Stimulated activated CD8-positive, alpha-beta memory T cell treated with anti-CD3 and anti-CD28 coated beads, Interleukin-15, amount 100 ng/mL, for 48 hours (primary cell): ENCODE measurements around the gene RUVBL2.

Experiments used
- DNase-seq, 2 donors: peaks; one replicate each; pipeline ENCODE4 v3.0.0-alpha.2; 2020; ENCODE audit warnings: low read depth in 2 of 2

RUVBL2 gene

DNA sequence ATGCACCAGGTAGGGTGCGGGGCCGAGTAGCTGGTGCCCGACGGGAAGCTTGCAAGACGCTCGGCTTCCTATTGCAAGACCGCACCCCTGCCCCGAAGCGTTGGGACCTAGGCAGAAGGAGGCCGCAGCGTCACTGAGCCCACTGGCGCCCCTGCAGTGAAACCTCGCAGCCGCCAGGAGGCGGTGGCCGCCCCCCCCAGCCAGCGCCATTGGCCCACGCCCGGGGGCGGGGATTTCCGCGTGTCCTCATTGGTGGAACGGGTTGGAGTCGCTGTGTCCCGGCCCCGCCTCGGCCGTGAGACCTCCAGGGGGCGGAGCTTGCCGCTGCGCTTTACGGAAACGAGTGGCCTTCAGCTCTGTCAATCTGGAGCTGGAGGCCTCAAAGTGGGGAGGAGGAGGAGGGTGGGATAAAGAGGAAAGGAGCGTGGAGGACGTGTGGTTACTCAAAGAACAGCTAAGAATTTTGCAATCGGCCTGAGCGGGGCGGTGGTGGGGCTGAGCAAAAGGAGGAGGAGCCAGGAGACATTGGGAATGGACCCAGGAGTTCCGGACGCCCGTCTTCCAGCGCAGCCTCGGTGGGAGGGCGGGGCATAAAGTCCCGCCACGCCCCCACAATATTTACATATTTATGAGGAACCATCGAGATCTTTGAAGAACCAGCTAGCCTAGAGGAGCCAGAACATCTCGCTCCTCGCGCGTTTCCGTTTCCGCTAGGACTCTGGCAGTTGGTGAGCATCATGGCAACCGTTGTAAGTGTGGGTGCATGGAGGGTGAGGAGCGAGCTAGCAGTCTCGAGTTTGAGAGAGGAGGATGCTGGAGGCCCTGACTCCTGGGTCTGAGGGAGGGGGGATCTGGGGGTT is at the start of gene RUVBL2, which contains the start of gene GYS1:
RUVBL2 (plus strand) TSS at position 713 of the 860 bp plus-strand sequence; CDS start at position 738, 25 bp downstream.
GYS1 (minus strand) TSS at position 135 of the 860 bp plus-strand sequence. CDS start 197 bp downstream, outside the sequence.
- peak; percentile 99 for DNase-seq

DNA sequence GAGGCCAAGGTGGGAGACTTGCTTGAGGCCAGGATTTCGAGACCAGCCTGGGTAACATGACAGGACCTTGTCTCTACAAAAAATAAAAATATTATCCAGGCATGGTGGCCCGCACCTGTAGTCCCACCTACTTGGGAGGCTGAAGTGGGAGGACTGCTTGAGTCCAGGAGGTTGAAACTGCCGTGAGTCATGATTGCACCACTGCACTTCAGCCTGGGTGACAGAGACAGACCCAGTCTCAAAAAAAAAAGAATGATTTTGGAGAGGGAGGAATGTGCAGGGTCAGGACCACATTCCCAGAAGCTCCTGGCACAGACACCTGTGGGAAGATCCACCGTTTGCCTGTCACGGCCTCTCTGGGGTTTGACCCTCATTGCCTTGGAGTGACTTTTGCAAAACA is 48.3 kb upstream of the RUVBL2 start:
- DNase-seq: no peak

DNA sequence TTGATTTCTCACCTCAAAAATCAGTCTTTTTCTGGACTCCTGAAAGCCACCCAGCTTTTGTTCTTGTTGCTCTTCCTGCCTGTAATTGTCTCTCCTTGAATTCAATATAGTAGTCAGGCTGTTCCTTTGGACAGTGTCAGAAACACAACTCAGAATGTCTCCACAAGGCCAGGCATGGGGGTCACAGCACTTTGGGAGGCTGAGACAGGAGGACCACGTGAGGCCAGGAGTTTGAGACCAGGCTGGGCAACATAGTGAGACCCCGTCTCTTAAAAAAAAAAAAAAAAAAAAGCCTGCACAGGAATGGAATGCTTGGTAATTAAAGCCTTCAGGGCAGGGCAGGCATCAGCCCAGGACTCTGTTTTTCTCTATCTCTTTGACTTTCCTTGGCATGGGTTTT is 47.9 kb upstream of the RUVBL2 start:
- no peak for DNase-seq

DNA sequence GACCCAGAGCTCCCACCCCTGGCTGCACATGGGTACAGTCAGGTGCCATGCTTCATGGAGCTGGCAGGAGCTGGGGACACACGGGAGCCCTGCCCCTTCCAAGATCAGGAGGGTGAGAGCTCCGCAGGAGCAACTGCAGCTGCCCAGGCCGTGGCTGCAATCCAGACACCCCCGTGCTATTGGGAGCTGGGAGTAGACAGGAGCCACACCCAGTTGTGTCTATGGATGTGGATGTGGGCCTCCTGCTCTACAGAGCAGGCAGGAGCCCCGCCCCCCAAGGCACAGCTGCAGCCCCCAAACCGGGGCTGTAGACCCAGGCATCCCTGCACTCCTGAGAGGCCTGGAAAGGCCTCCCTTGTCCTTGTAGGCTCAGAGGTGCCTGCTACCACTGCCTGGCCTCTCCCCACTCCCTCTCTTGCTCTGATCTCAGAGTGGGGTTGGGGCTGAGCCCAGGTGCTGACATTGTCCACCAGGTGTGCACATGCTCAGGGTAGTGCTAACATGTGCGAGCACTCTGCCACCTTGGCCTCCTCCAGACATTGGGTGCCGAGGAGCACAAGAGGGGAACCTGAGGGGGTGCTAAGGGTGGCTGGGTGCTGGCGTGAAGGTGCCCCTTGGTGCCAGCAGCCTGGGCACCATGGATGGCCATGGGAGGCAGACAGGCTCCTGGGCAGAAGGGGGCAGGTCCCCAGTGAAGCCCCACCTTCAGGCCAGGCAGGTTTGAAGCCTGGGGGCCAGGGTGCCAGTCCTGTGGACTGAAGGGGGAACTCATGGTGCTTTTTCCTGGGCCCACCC is 47.0 kb upstream of the RUVBL2 start:
- DNase-seq: no peak

DNA sequence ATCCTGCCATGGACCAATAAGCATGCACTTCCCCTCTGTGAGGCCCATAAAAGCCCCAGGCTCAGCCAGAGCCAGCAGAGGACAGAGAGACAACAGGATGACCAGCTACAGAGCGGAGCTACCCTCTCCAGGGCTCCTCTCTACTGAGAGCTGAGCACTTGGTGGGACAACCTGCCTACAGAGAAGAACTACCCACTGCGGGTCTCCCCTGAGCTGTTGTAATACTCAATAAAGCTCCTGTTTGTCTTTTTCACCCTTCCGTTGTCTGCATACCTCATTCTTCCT is 46.5 kb upstream of the RUVBL2 start:
- DNase-seq: no peak

DNA sequence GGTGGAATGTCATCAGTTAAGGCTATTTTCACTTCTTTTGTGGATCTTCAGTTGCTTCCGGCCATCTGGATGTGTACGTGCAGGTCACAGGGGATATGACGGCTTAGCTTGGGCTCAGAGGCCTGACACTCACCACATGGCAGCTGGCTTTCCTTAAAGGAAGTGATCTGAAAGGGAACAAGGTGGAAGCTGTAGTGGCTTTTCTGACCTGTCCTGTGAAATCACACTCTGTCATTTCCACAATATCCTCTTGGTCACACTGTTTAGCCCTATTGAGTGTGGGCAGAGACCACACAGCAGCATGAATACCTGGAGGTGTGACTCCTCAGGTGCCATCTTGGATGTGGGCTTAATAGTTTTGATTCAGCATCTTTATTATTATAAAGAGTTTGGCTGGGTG is 43.5 kb upstream of the RUVBL2 start:
- DNase-seq: no peak

DNA sequence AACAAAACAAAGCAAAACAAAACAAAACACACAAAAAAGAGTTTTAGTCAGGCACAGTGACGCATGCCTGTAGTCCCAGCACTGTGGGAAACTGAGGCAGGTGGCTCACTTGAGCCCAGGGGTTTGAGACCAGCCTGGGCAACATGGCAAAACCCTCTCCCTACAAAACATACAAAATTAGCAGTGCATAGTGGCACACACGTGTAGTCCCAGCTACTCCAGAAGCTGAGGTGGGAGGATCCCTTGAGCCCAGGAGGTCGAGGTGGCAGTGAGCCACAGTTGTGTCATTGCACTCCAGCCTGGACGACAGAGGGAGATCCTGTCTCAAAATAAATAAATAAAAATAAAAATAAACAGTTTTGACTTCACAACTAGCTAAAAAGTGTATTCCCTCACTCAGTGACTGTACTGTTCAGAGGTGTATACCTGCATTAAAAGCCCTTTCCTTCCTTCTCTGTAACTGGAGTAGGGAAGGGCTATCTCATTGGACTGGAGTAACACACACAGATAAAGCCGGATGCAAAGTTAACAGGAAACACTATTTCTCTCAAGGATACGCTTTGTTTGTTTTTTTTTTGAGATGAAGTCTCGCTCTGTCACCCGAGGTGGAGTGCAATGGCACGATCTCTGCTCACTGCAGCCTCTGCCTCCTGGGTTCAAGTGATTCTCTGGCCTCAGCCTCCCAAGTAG is 42.7 kb upstream of the RUVBL2 start:
- no peak for DNase-seq

DNA sequence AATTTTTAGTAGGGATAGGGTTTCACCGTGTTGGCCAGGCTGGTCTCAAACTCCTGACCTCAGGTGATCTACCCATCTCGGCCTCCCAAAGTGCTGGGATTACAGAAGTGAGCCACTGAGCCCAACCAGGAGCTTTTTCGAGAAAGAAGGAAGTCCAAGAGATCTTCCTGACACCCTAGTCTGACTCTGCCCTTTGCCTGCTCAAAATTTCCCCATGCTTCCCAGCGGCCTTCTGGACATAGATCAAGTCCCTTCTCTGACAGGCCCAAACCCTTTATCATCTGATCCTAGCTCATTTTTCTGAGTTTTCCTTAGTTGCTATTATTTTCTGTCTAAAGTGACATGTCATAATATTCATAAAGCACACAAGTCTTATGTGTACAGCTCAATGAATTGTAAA is 40.5 kb upstream of the RUVBL2 start:
- no peak for DNase-seq

DNA sequence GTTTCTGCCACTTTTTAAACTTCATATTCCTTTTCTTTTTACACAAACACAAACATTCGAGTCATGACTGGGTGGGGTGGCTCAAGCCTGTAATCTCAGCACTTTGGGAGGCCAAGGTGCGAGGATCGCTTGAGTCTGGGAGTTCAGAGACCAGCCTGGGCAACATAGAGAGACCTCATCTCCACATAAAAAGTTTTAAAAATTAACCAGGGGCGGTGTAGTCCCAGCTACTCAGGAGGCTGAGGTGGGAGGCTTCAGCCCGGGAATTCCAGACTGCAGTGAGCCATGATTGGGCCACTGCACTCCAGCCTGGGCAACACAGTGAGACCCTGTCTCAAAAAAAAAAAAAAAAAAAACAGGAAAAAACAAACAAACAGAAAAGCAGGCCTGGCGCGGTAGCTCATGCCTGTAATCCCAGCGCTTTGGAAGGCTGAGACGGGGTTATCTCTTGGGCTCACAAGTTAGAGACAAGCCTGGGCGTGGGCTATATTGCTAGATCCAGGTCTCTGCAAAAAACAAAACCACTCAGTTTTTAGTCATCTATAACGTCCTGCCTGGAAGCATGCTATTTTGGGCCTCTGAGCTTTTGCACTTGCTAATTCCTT is 39.6 kb upstream of the RUVBL2 start:
- DNase-seq: no peak

DNA sequence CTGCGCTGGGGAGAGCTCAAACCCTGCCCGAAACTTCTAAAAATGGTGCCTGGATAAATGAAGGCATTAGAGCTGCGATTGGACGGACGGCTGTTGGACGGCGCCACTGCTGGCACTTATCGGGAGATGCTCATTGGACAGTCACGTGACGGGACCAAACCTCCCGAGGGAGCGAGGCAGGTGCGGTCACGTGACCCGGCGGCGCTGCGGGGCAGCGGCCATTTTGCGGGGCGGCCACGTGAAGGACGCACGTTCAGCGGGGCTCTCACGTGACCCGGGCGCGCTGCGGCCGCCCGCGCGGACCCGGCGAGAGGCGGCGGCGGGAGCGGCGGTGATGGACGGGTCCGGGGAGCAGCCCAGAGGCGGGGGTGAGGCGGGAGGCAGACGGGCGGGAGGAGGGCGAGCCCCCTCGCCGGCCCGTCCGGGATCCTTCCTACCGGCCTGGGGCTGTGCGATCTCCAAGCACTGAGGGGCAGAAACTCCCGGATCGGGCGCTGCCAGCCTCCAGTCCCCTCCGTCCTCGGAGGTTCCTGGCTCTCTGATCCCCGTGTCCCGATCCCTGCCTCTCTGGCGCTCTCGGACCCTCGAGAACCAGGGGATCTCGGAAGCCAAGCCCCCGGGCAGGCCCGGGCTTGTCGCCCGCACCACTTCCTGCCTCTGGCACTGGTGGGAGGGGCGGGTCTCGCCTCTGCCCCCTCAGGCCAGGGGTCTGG is 38.9 kb upstream of the RUVBL2 start, which contains the start of gene BAX:
BAX (plus strand) TSS at position 281 of the 713 bp plus-strand sequence; CDS start at position 335, 54 bp downstream.
- peak; percentile 95 to 97 for DNase-seq

DNA sequence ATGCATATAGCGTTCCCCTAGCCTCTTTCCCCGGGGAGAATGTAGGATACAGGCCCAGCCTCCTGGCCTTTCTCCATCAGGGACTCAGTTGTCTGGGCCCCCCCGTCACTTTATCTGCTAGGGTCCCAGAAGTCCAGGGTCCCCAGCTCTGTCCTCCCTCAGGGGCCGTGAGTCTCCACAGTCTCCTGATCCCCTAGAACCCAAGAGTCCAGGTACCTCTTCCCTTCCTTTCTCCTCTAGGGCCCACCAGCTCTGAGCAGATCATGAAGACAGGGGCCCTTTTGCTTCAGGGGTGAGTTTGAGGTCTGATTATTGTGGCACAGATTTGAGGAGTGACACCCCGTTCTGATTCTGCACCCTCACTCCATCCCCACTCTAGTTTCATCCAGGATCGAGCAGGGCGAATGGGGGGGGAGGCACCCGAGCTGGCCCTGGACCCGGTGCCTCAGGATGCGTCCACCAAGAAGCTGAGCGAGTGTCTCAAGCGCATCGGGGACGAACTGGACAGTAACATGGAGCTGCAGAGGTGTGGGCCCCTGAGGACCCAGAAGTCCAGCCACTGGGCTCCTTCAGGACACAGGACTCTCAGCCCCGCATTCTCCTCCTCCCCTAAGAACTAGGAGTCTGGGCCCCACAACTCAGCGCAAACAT is 38.3 kb upstream of the RUVBL2 start:
- no peak for DNase-seq

DNA sequence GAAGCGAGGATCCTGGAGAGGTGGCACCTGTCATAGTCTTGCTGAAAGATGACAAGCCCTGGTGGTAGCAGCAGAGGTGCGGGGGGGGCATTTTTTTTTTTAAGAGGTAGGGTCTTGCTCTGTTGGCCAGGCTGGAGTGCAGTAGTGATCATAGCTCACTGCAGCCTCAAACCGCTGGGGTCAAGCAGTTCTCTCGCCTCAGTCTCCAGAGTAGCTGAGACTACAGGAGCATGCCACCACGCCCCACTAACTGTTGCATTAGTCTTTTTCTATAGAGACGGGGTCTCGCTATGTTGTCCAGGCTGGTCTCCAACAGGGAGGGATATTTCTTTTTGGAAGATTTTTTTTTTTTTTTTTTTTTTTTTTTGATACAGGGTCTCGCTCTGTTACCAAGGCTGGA is 35.7 kb upstream of the RUVBL2 start:
- no peak for DNase-seq

DNA sequence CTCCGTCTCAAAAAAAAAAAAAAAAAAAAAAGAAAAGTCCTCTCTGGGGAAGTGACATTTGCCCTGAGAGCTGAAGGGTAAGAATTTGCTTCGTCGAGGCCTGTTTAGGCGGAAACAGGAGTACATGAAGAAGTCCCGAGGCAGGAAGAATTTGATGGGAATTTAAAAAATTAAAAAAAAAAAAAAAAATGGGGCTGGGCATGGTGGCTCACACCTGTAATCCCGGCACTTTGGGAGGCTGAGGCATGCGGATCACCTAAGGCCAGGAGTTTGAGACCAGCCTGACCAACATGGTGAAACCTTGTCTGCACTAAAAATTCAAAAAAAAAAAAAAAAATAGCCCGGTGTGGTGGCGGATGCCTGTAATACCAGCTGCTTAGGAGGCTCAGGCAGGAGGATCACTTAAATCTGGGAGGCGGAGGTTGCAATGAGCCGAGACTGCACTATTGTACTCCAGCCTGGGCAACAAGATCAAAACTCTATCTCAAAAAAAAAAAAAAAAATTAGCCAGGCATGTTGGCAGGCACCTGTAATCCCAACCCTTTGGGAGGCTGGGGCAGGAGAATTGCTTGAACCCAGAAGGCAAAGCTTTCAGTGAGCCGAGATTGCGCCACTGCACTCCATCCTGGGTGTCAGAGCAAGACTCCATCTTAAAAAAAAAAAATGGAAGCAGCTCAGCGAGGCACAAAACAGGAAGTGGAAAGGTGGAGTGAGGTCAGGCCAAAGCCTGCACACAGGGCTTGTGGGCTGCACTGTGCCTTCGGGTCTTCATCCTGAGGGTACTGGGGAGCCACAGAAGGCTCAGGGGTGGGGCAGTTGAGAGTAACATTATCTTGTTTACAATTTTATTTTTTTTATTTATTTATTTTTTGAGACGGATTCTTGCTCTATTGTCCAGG is 34.1 kb upstream of the RUVBL2 start:
- DNase-seq: no peak

DNA sequence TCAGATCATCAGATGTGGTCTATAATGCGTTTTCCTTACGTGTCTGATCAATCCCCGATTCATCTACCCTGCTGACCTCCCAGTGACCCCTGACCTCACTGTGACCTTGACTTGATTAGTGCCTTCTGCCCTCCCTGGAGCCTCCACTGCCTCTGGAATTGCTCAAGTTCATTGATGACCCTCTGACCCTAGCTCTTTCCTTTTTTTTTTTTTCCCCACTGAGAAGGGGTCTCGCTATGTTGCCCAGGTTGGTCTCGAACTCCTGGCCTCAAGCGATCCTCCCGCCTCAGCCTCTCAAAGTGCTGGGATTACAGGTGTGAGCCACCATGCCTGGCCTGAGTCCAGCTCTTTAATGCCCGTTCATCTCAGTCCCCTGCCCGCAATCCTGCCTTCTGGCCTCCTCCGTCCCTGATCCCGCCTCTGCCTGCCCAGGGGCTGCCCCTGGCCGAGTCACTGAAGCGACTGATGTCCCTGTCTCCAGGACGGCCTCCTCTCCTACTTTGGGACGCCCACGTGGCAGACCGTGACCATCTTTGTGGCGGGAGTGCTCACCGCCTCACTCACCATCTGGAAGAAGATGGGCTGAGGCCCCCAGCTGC is 32.5 kb upstream of the RUVBL2 start:
- DNase-seq: no peak

DNA sequence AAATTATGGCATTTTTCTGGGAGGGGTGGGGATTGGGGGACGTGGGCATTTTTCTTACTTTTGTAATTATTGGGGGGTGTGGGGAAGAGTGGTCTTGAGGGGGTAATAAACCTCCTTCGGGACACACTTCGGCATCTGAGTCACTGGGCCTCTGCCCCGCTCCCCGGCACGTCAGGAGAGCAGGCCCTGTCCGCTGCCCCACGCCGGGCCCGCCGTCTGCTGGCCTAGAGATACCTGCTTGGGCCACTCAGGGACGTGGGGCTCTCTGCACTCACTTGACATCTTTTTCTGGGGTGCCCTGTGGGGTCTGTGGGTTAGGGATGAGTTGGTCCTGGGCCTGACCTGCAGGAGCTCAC is 32.0 kb upstream of the RUVBL2 start:
- no peak for DNase-seq

DNA sequence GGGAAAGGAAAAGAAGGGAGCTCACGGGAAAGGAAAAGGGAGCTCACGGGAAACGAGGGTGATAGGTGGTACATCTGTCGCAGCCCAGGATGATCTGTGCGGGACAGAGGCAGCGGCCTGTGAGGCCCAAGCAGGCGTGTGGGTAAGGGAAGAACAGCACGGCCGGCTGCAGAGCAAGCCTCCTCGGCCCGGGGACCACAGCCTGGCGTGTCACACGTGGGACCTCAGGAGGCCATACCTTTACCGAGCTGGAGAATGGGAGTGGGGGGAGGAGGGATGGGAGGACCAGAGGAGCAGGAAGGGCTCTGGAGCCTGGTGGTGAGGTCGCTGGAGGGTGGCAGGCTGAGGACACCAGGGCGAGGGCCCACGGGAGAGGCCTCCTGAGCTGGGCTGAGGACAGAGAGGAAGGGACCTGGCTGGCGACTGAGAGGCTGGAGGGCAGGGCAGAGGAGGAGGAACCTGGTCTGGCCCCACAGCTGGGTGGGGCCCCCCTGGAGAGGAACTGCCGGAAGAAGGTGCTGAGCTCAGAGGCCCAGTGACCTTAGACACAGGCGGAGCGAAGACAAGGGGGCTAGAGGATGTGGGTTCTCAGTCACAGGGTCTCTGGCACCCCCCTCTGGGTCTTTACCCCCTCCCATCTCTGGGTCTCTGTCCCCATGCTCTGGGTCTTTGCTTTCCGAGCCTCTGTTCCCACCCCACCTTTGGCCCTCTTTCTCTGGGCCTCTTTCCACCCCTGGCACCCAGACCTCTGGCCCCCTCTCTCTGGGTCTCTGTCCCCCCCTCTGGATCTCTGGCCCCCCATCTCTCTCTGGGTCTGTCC is 31.4 kb upstream of the RUVBL2 start:
- peak in 1 of 2 donors; percentile 48 for DNase-seq

DNA sequence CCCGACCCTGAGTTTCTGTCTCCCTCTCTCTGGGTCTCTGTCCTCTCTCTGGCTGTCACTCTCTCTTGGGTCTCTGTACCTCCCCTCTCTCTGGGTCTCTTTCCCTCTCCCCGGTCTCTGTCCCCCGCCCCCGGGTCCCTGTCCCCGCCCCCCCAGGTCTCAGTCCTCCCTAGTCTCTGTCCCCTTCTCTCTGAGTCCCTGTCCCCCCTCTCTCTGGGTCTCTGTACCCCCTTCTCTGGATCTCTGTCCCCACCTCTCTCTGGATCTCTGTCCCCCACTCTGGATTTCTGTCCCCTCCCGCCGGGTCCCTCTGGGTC is 30.9 kb upstream of the RUVBL2 start:
- no peak for DNase-seq

DNA sequence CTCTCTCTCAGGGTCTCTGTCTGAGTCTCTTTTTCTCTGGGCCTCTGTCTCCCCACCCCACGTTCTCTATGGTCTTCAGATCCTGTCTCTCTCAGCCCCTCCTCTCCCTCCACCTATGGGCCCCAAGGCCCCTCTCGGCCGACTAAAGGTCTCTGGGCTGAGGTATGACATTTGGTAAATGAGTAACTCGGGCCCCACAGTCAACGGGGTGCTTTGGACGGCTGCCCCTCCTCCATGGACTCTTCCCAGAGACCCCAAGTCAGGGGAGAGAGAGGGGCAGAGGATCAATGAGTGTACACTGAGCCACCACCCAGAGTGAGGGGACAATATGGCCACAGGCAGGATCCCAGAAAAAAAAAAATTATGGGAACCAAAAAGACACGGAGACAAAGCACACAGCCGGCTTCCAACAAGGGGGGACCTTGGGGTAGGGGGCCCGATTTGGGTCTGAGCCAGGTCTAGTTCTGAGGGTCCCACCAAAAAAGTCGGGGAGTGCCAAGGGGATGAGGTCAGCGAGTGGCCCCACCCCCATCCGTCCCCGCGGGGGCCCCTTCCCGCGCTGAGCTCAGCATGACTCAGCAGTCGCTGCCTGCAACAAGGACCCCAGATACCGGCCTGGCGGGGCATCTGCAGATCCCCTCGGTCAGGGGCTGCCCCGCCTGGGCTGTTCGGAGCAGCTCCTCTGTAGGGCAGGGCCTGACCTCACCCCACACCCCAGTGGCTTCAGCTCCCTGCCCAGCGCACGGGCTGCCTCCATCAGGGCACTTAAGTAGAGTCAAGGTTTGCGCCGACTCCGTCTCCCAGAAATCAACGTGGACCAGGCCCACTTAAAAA is 30.1 kb upstream of the RUVBL2 start:
- peak; percentile 76 to 77 for DNase-seq
